ENCODE measurements around the gene XIAP. TPM values are rescaled to one million over a fixed set of nuclear protein-coding genes. Genes with fewer than 3 reads are reported as not detected.

The XIAP gene
- total RNA-seq, 1 donor from 2014 or later: 33.6 TPM

GRCh38 chrX:123959281-123960063 is 99.6 kb downstream of the XIAP start:
- no peak for DNase-seq (ENCODE audit: low read depth, low spot score)

DNA sequence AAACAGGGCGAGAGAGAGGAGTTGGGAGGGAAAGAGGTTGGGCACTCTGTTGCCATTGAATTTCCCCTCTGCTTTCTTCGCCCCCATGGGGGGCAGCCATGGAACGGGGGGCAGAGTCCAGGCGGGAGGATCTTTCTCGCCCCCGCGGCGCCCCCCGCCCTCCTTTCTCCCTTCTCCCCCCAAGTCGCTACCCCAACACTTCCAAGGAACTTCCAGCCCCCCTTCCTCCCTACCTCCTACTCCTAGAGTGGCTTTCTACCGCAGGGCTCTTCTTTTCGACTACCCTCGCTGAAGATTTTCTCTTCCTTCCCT is 101.1 kb downstream of the XIAP start:
- no peak for DNase-seq (ENCODE audit: low read depth, low spot score)

DNA sequence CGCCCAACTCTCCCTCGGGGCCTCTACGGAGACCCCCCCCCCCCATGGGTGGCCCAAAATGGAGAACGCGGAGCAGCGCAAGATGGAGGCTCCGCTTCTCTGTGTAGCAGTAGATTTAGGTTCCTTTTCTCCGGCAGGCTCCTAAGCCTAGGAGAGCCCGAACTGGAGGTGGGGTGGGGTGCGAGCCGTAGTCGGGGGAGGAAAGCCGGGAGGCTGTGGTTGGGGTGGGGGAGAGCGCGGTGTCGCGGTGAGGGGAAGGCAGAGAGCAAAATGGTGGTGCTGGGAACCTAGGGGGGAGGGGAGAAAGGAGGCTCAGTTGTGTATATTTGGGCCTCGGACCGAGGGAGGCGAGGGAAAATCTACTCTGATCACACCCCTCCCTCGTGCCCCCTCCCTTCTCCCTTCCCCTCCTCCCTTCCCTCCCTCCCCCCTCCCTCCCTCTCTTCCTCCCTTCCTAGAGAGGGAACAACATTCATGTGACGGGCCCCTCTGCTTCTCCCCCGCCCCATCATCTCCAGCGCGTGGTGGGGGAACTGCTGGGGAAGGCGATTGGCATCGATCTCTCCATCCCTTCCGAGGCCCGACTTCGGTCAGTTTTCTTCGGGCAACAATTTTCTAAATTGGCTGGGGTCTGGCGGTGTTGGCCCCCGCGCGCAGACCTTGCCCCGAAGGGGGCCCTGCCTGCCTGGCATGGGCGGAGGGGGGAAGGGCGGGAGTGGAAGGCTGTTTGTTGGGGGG is 101.6 kb downstream of the XIAP start, which contains the start of gene STAG2:
TSS of gene STAG2 (plus strand) at position 439 of the 738 bp plus-strand sequence. CDS start 60,922 bp downstream, outside the sequence.
- peak; percentile 60 for DNase-seq (ENCODE audit: low read depth, low spot score)

GRCh38 chrX:123962006-123962467 is 102.2 kb downstream of the XIAP start:
- DNase-seq (ENCODE audit: low read depth, low spot score): no peak

DNA sequence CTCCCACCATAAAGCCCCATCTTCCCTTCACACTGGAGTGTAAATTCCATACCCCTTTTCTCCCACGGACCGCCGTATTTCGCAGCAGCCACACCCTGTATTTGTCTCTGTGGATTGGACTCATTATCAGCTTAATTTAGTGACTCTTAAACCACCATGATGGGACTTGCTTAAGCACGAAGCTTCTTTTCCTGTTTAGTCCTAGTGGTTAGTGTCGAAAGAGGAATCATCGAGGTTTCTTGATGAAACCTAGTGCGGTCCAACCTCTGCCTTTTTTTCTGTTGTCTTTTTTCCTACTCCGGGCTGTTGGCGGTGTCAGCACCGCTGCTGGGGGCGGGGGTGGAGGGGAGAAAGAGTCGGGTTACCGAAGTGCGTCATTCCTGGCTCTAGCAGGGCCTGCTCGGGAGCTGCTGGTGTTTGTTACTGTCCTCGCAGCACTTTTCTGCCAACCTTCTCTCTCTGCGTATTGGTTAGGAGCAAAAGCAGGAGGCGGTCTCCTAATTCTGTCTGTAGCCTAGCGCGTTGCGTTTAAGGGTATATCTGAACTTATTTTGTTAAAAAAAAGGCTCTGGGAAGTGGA is 103.0 kb downstream of the XIAP start:
- peak; percentile 80 for DNase-seq (ENCODE audit: low read depth, low spot score)

Other genes starting within 250 kb of the XIAP start
- gene THOC2, start 127.0 kb upstream of the XIAP start, total RNA-seq: 60.8 and 74.7 TPM in 2 replicates
- 87.6 and 112 TPM in 2 replicates for gene STAG2, start 101.7 kb downstream of the XIAP start, total RNA-seq